NCI-H2081 treated with DMSO at 0.1 percent for 48 hours (cell line): ENCODE data around the gene CDK2AP2.
A peak's percentile ranks its signal among the peaks of the same experiment; 100 is the strongest.
"Not testable (repeated sequence)": the region's sequence is repeated elsewhere in the genome, so short reads cannot be mapped to it uniquely, and the experiment has no call there.

Experiments used
- DNase-seq: peaks from one replicate; lab custom pipeline; 2025; lab: John Stamatoyannopoulos, UW

CDK2AP2 gene

GRCh38 chr11:67523556-67524479 is 15.9 kb upstream of the CDK2AP2 start:
- no peak for DNase-seq

DNA sequence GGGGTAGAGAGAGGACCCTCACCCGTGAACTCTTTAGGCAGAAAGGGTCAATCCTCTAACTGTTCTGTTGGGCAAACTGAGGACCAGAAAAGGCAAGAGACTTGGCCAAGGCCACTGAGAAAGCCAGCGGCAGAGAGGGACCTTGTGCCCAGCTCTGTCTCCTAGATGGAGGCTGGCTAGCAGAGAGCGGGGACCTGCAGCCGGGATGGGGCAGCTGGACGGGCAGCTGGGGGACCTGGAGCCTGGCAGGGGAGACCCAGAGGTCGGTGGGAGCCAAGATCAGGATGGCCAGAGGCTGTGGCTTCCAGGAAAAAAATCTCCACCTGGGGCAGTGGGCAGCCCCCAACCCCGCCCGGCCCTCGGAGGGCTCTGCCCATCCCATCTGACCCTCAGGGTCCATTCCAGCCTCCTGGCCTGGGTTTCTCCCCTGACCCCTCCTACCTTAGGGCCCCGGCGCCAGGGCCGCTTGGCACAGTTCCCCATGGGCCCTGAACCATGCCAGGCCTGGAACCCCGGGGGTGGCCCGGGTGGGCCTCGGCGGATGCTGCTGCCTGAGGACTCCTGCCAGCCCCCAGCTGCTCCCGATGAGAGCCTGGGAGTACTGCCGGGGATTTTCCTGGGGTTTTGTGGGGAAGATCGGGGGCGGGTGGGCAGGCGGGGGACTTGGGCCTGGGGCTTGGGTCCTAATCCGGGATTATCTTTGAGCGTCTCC is 15.0 kb upstream of the CDK2AP2 start, which contains the start of gene CABP2:
CABP2 (minus strand) TSS at position 603 of the 712 bp plus-strand sequence; CDS start at position 483, 120 bp downstream.
- no peak for DNase-seq

DNA sequence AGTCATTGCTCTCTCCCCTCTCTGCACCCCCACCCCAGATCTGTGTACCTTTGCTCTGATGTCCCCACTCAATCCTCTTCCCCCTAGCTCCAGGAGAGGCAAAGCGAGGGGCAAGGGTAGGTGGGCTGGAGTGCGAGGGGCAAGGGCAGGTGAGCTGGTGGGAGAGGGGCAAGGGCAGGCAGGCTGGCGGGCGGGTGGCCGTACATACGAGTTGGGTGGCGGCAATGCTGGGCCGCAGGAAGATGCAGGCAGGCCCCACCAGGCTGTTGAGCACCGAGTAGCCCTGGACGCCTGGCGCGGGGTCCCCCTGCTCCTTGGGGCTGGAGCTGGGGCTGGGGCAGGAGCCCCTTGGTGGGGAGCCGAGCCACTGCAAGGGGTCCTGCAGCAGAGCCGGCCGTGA is 14.4 kb upstream of the CDK2AP2 start:
- no peak for DNase-seq

GRCh38 chr11:67521924-67522323 is 14.0 kb upstream of the CDK2AP2 start:
- no peak for DNase-seq

- no peak for DNase-seq
Observed at GRCh38 chr11:67520856-67521824, 13.2 kb upstream of the CDK2AP2 start.

DNA sequence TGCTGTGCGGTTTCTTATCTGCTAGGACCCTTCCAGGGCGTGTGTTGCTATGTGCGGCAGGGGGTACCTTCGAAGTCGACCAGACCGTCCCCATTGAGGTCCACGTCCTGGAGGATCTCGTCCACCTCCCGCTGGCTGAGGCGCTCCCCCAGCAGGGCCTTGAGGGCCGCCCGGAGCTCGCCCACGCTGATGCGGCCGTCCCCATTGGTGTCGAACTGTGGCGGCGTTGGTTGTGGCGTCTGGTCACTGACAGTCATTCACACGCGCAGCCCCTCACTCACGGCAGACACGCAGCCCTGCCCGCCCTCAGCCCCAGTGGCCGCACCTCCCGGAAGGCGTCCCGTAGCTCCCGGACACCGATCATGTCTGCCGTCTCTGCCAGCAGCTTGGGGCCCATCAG is 11.8 kb upstream of the CDK2AP2 start:
- no peak for DNase-seq

- DNase-seq = no peak
Observed at GRCh38 chr11:67517784-67518552, 10.0 kb upstream of the CDK2AP2 start.

GRCh38 chr11:67516806-67517205 is 8.8 kb upstream of the CDK2AP2 start:
- DNase-seq = no peak

DNA sequence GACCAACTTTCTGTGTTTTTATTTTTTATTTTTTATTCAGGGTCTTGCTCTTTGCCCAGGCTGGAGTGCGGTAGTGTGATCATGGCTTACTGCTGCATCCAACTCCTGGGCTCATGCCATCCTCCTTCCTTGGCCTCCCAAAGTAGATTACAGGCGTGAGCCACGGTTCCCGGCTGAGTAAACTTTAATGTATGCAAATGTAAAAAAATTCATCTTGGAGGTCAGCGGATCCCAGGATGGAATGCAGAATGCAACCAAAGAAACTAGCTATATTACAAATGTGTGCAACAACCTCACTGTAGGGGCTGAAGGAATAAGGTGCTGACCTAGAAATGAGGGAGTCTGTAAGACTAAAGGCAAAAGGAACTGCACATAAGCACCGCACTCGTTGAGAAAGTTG is 6.2 kb upstream of the CDK2AP2 start:
- DNase-seq = no peak

GRCh38 chr11:67511558-67511957 is 3.6 kb upstream of the CDK2AP2 start:
- not testable (repeated sequence) for DNase-seq

GRCh38 chr11:67510023-67510345 is 2.0 kb upstream of the CDK2AP2 start:
- no peak for DNase-seq

GRCh38 chr11:67508486-67509121 is 642 bp upstream of the CDK2AP2 start:
- DNase-seq = peak; percentile 74

- DNase-seq = no peak
Observed at GRCh38 chr11:67507242-67507863, 609 bp downstream of the CDK2AP2 start.

GRCh38 chr11:67506426-67507051 is 1.4 kb downstream of the CDK2AP2 start:
- no peak for DNase-seq

DNA sequence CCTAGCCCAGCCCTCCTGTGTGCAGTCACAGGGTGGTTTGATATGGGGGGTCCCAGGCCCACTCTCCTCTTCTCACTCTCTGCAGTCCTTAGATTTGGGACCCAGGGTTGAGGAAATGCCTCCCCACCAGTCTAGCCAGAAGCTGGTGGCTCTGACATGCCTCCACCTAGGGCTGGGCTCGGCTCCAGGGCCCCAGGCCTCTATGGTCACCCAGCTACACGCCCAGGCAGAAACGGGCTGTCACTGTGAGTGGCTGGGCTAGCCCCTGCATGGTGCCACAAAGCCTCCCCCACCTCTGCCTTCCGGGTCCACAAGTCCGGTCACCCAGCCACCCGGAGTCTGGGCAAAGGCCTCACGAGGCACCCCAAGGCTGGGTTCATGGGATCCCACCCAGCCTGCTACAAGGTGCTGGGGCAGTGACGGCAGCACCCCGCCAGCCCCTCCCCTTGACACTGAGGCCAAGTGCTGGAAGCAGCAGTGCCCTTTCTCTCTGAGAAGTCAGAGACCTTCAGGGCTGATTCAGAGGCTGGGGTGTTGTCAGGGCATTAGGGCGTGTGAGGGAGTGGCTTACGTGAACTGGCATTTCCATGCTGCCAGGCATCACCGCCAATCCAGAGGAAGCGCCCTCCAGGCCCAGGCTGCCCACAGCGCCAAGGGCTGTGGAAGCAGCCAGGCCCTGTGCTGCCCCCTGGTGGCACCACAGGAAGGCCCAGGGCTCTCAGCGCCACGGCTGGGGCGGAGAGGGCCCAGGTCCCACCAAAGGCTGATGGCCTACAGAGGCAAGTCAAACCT is 2.2 kb downstream of the CDK2AP2 start:
- DNase-seq = peak; percentile 21

GRCh38 chr11:67504950-67505581 is 2.9 kb downstream of the CDK2AP2 start, which contains the start of gene PITPNM1:
Gene PITPNM1, minus strand, starts transcription at chr11:67505363. Its CDS starts 1,183 bp downstream, at chr11:67504180.
- no peak for DNase-seq

DNA sequence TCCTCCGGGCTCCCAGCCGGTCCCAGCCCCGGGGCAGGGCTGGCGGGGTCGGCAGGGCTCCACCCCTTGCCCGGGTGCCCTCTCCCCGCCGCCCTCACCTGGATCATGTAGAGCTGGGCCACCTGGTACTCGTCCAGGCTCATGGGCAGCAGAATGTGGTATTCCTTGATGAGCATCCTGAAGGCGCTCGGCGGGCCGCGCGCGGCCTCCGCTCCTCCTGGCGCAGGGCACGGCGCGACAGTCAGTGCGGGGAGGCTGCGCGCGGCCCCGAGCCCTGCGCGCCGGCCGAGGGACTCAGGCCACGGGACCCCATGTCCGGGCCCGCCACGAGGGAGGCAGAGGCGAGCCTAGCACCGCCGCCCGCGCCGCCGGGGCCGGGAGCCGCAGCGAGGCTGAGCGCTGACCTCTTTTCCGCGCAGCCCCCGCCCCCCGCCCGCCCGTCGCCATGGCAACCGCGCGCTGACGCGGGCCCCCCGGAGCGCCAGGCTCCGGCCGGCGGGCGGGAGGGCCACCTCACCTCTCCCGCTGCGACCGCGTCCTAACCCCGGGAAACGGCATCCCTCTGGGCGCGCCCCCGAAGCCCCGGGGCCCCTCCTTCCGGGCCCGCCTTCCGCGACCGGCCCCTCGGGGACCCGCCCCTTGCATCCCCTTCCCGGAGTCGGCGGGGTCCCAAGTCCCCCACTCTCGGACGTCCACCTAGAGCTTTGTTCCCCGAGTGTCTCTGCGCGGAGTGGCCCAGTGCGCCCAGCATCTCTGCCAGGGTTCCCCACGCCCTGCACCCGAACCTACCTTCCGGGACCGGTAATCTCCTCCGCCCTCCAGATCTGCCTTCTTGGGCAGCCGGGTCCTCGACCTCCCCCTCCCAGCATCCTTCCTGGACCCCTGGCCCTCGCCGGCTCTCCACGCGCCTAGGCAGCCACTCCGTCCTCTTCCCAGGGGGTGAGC is 3.7 kb downstream of the CDK2AP2 start:
- no peak for DNase-seq
